ENCODE measurements around the gene YPEL2.
"Not testable (repeated sequence)": the region's sequence is repeated elsewhere in the genome, so short reads cannot be mapped to it uniquely, and the experiment has no call there.

The YPEL2 gene, protein sequence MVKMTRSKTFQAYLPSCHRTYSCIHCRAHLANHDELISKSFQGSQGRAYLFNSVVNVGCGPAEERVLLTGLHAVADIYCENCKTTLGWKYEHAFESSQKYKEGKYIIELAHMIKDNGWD

DNA sequence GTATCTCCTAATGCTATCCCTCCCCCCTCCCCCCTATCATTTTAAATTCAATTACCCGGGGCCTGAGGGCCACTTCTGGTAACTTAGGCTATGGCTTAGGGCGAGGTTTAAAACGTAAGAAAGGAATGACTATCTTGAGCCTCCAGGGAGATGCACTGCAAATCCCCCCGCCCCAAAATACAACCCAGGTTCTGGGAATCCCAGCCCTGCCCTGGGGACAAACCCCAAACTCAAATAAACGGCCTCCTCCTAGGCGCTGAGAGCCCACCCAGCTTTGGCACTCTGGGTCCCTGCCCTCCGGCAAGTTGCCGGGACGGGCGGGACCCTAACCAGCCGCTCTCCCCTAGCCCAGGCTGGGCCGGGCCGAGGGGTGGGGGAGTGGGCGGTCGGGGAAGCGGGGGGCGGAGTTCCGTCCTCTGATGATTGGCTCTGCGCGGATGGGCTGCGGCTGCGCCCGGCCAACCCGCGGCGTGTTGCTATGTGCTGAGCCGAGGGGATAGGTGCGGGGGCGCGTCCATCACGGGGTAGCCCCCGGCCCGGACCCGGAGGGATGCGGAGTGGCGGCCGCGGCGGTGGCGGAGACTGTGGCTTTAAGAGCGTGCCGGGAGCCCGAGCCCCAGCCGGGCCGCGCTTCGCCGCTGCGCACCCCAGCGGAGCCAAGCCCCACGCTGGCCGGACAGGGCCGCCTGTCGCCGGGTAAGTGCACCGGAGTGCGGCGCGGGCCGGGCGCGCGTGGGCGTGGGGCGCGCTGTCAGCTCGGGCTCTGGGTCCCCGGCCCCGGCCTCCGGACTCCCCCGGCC lies at the start of gene YPEL2:
Gene YPEL2, plus strand, starts transcription at position 527 of the 800 bp plus-strand sequence. CDS start 21,755 bp downstream, outside the sequence.
- H3K4me3 ChIP-seq (ENCODE audit: low read length) = peak within 1 kb of the TSS; percentile 72
- H3K9me3 ChIP-seq (ENCODE audit: insufficient read depth, low read depth, low read length) = no peaks in the 10 kb centered on the region
- peaks cover 29% of the 10 kb centered on the region for H3K27me3 ChIP-seq (ENCODE audit: insufficient read depth, low read length)
- peak within 1 kb of the TSS; percentile 46; the same call in 1 of the 2 replicates for H3K9ac ChIP-seq (ENCODE audit: low read depth, low read length)
- peaks cover 22% of the 10 kb centered on the region for H3K4me1 ChIP-seq (ENCODE audit: insufficient read depth, low read length)
- H3K27ac ChIP-seq (ENCODE audit: low read length) = no peak within 1 kb of the TSS
- H3K36me3 ChIP-seq (ENCODE audit: insufficient read depth, low read depth, low read length) = no peaks in the 10 kb centered on the region

DNA sequence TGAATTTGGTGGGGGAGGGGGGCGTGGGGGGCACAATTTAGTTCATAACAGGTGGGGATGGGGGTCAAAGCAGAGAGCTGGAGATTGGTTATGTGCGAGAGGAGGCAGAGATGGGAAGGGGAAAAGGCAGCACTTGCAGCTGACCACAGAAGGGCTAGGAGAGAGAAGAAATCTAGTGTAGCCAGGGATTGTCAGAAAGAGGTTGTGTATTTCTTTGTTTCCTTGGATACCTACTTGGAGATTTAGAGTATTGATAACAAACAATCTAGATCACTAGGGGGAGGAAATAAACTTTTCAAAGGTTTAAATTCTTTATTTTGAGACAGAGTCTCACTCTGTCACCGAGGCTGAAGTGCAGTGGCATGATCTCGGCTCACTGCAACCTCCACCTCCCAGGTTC lies 47.1 kb upstream of the YPEL2 start:
- H3K4me1 ChIP-seq (ENCODE audit: insufficient read depth, low read length) = no peaks in the 10 kb centered on the region

DNA sequence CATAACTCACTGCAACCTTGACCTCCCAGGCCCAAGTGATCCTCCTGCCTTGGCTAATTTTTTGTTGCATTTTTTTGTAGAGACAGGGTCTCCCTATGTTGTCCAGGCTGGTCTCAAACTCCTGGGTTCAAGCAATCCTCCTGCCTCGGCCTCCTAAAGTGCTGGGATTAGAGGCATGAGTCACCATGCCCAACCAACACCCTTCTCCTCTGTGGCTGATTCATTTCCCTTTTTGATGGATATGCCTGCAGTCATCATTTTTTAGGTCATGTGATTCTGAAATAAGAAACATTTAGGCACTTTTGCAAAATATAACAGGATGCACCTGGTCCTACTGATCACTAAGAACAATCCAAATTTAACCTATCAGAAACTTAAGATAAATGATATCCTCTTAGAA lies 44.0 kb upstream of the YPEL2 start:
- no peaks in the 10 kb centered on the region for H3K9me3 ChIP-seq (ENCODE audit: insufficient read depth, low read depth, low read length)
- H3K4me3 ChIP-seq (ENCODE audit: low read length) = no peak overlapping the region
- H3K36me3 ChIP-seq (ENCODE audit: insufficient read depth, low read depth, low read length) = no peaks in the 10 kb centered on the region
- no peak overlapping the region for H3K27ac ChIP-seq (ENCODE audit: low read length)
- no peak overlapping the region for H3K9ac ChIP-seq (ENCODE audit: low read depth, low read length)
- H3K27me3 ChIP-seq (ENCODE audit: insufficient read depth, low read length) = peaks cover 8% of the 10 kb centered on the region; the same call in 1 of the 2 replicates
- H3K4me1 ChIP-seq (ENCODE audit: insufficient read depth, low read length) = peaks cover 13% of the 10 kb centered on the region

More for the DNA sequence above, 47.1 kb upstream of the YPEL2 start:
- no peak overlapping the region for H3K4me3 ChIP-seq (ENCODE audit: low read length)
- H3K9ac ChIP-seq (ENCODE audit: low read depth, low read length) = no peak overlapping the region
- no peaks in the 10 kb centered on the region for H3K27me3 ChIP-seq (ENCODE audit: insufficient read depth, low read length)
- no peaks in the 10 kb centered on the region for H3K9me3 ChIP-seq (ENCODE audit: insufficient read depth, low read depth, low read length)
- H3K27ac ChIP-seq (ENCODE audit: low read length) = no peak overlapping the region
- H3K36me3 ChIP-seq (ENCODE audit: insufficient read depth, low read depth, low read length) = no peaks in the 10 kb centered on the region

DNA sequence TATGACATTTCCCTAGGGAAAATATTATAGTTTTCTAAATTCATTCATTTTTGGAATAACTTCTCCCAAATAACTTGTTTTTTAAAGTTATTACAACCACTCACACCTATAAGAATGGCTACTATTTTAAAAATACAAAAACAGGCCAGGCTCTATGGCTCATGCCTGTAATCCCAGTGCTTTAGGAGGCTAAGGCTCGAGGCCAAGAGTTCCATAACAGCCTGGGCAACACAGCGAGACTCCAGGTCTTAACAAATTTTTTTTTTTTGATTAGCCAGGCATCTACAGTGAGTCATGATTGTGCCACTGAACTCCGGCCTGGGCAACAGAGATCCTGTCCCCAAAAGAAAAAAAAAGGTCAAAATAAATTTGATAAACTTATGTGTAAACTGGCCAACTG lies 43.6 kb upstream of the YPEL2 start:
- Histone ChIP-seq H3K4me1 (ENCODE audit: insufficient read depth, low read length) (peaks cover 13% of the 10 kb centered on the region), H3K4me3 (ENCODE audit: low read length) (no peak overlapping the region)

DNA sequence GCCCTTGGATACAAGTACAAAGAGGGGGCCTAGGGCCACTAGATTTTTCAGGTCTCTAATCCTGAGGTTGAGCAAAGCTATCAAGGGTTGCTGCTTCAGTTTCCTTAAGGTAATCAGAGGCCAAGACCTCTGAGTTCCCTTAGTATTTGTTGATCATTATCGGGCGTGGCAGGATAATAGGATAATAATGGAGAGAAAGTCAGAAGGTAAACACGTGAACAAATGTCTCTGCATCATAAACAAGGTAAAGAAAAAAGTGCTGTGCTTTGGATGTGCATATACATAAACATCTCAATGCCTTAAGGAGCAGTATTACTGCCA lies 41.5 kb upstream of the YPEL2 start:
- H3K9ac ChIP-seq (ENCODE audit: low read depth, low read length) = 0 out of 2 replicates have a peak overlapping the region, but pooled peaks have one; percentile 41
- peak overlapping the region; percentile 47 for H3K4me3 ChIP-seq (ENCODE audit: low read length)
- peaks cover 13% of the 10 kb centered on the region for H3K4me1 ChIP-seq (ENCODE audit: insufficient read depth, low read length)
- H3K36me3 ChIP-seq (ENCODE audit: insufficient read depth, low read depth, low read length) = no peaks in the 10 kb centered on the region
- H3K27me3 ChIP-seq (ENCODE audit: insufficient read depth, low read length) = peaks cover 8% of the 10 kb centered on the region; the same call in 1 of the 2 replicates
- no peaks in the 10 kb centered on the region for H3K9me3 ChIP-seq (ENCODE audit: insufficient read depth, low read depth, low read length)
- H3K27ac ChIP-seq (ENCODE audit: low read length) = no peak overlapping the region

More for the DNA sequence above, 43.6 kb upstream of the YPEL2 start:
- Histone ChIP-seq H3K9ac (ENCODE audit: low read depth, low read length) (no peak overlapping the region), H3K27ac (ENCODE audit: low read length) (no peak overlapping the region), H3K36me3 (ENCODE audit: insufficient read depth, low read depth, low read length) (no peaks in the 10 kb centered on the region), H3K27me3 (ENCODE audit: insufficient read depth, low read length) (peaks cover 8% of the 10 kb centered on the region; the same call in 1 of the 2 replicates), H3K9me3 (ENCODE audit: insufficient read depth, low read depth, low read length) (no peaks in the 10 kb centered on the region)

DNA sequence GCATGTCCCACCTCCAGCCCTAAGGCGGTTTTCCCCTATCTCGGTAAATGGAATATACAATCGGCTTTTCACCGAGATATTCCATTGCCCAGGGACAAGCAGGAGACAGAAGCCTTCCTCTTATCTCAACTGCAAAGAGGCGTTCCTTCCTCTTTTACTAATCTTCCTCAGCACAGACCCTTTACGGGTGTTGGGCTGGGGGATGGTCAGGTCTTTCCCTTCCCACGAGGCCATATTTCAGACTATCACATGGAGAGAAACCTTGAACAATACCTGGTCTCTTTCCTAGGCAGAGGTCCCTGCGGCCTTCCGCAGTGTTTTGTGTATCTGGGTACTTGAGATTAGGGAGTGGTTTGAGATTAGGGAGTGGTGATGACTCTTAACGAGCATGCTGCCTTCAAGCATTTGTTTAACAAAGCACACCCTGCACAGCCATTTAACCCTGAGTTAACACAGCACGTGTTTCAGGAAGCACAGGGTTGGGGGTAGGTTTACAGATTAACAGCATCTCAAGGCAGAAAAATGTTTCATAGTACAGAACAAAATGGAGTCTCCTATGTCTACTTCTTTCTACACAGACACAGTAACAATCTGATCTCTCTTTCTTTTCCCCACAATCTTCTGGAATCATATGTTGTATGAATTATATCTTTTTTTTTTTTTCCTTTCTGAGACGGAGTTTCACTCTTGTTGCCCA lies 41.0 kb upstream of the YPEL2 start:
- H3K27ac ChIP-seq (ENCODE audit: low read length); H3K27me3 ChIP-seq (ENCODE audit: insufficient read depth, low read length); H3K36me3 ChIP-seq (ENCODE audit: insufficient read depth, low read depth, low read length); H3K9me3 ChIP-seq (ENCODE audit: insufficient read depth, low read depth, low read length): not testable (repeated sequence)
- peak overlapping the region; percentile 41; the same call in 1 of the 2 replicates for H3K9ac ChIP-seq (ENCODE audit: low read depth, low read length)
- H3K4me1 ChIP-seq (ENCODE audit: insufficient read depth, low read length) = peaks cover 13% of the 10 kb centered on the region
- peak overlapping the region; percentile 47 for H3K4me3 ChIP-seq (ENCODE audit: low read length)

DNA sequence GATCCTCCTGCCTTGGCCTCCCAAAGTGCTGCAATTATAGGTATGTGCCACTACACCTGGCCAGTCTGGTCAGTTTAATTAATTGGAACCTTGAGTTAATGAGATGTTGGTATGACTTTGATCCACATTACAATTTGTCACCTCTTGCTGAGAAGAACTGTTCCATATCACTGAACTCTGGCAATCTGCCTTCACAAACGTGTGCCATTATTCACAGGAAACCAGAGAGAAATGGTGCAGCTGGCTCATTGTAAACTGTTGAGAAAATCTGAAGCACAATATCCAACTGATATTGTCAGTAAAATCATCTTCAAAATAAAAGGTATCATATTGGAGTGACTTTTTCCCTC lies 39.3 kb upstream of the YPEL2 start:
- Histone ChIP-seq H3K4me1 (ENCODE audit: insufficient read depth, low read length) (peaks cover 13% of the 10 kb centered on the region), H3K9ac (ENCODE audit: low read depth, low read length) (no peak overlapping the region), H3K27me3 (ENCODE audit: insufficient read depth, low read length) (peaks cover 8% of the 10 kb centered on the region; the same call in 1 of the 2 replicates), H3K36me3 (ENCODE audit: insufficient read depth, low read depth, low read length) (no peaks in the 10 kb centered on the region), H3K4me3 (ENCODE audit: low read length) (no peak overlapping the region), H3K9me3 (ENCODE audit: insufficient read depth, low read depth, low read length) (no peaks in the 10 kb centered on the region), H3K27ac (ENCODE audit: low read length) (no peak overlapping the region)

DNA sequence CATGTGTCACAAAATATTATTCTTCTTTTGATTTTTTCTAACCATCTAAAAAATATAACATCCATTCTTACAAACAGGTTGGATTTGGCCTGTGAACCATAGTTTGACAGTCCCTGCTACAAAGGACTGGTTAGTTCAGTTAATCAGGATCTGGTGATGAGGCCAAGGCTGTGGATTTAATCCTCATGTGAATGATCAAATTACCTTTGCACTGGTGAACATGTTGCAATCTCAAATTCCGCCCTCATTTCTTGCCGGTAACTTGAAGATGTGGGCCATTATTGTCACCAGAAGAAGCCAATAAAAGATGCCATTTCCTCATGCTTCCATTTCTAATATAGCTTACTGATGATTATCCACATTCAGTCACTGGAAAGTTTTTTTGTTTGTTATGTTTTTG lies 35.3 kb upstream of the YPEL2 start:
- no peaks in the 10 kb centered on the region for H3K9me3 ChIP-seq (ENCODE audit: insufficient read depth, low read depth, low read length)
- H3K27ac ChIP-seq (ENCODE audit: low read length) = no peak overlapping the region
- H3K4me3 ChIP-seq (ENCODE audit: low read length) = no peak overlapping the region

DNA sequence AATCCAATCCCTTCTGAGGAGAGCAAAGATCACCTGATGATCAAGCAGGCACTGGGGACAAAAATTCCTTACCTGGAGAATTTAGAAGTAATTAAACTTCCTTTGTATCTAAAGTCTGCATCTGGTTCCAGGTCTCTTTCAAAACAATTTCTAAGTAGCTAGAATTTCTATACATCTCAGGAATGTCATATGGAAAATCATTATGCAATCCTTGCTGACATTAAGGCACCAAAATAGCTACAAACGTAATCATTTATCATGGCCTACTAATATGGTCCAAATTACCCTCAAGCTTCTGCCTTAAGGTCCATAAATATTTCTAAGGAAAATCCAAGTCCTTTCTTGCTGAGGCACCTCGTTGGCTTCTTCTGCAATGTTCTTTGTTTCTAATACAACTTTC lies 32.9 kb upstream of the YPEL2 start:
- H3K9ac ChIP-seq (ENCODE audit: low read depth, low read length) = no peak overlapping the region
- H3K4me1 ChIP-seq (ENCODE audit: insufficient read depth, low read length) = no peaks in the 10 kb centered on the region
- H3K4me3 ChIP-seq (ENCODE audit: low read length) = no peak overlapping the region
- no peaks in the 10 kb centered on the region for H3K9me3 ChIP-seq (ENCODE audit: insufficient read depth, low read depth, low read length)
- no peak overlapping the region for H3K27ac ChIP-seq (ENCODE audit: low read length)
- no peaks in the 10 kb centered on the region for H3K36me3 ChIP-seq (ENCODE audit: insufficient read depth, low read depth, low read length)
- no peaks in the 10 kb centered on the region; the same call in 1 of the 2 replicates for H3K27me3 ChIP-seq (ENCODE audit: insufficient read depth, low read length)

More for the DNA sequence above, 35.3 kb upstream of the YPEL2 start:
- H3K4me1 ChIP-seq (ENCODE audit: insufficient read depth, low read length) = no peaks in the 10 kb centered on the region
- H3K27me3 ChIP-seq (ENCODE audit: insufficient read depth, low read length) = peaks cover 8% of the 10 kb centered on the region; the same call in 1 of the 2 replicates
- no peaks in the 10 kb centered on the region for H3K36me3 ChIP-seq (ENCODE audit: insufficient read depth, low read depth, low read length)
- no peak overlapping the region for H3K9ac ChIP-seq (ENCODE audit: low read depth, low read length)

DNA sequence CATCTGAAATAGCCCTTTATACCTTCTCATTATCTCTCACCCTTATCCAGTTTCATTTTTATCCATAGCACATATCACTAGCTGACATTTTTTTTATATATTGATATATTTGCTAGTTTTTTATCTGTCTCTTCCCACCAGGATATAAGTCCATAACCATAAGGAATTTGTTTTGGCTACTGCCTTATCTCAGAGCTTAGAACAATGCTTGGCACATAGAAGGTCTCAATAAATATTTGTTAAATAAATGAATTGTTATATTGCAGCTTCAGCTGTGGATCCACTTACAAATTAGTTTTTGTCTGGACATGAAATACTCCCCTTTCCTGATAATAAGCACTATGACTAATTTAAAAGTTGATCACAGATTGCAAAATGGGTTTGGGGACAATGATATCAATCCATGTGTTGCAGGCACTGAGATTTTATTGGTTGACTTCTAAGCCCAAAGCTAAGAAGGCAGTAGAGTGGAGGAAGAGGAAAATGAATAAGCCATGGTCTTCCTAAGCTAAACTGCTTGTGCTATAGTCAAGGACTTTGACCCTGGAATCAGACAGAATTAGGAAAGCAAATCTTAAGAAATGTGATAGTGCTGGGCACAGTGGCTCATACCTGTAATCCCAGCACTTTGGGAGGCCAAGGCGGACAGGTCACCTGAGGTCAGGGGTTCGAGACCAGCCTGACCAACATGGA lies 31.9 kb upstream of the YPEL2 start:
- Histone ChIP-seq H3K27me3 (ENCODE audit: insufficient read depth, low read length) (no peaks in the 10 kb centered on the region), H3K4me1 (ENCODE audit: insufficient read depth, low read length) (no peaks in the 10 kb centered on the region), H3K9ac (ENCODE audit: low read depth, low read length) (no peak overlapping the region), H3K9me3 (ENCODE audit: insufficient read depth, low read depth, low read length) (no peaks in the 10 kb centered on the region), H3K36me3 (ENCODE audit: insufficient read depth, low read depth, low read length) (no peaks in the 10 kb centered on the region), H3K4me3 (ENCODE audit: low read length) (no peak overlapping the region), H3K27ac (ENCODE audit: low read length) (no peak overlapping the region)

DNA sequence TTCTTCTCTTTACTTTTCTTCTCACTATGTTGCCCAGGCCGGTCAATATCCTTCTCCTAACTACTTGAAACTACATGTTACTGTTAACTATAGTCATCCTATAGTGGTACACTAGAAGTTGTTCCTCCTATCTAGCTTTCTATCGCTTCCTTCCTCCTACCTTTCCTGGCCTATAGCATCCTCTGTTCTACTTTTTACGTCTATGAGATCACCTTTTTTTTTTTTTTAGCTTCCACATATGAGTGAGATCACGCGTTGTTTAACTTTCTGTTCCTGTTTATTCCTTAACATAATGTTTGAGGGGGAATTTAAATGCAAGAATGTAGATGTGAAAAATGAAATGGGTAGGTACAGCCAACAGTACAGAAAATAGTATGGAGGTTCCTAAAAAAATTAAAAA lies 30.5 kb upstream of the YPEL2 start:
- Histone ChIP-seq H3K9ac (ENCODE audit: low read depth, low read length) (no peak overlapping the region), H3K27ac (ENCODE audit: low read length) (no peak overlapping the region), H3K4me1 (ENCODE audit: insufficient read depth, low read length) (no peaks in the 10 kb centered on the region), H3K36me3 (ENCODE audit: insufficient read depth, low read depth, low read length) (no peaks in the 10 kb centered on the region), H3K9me3 (ENCODE audit: insufficient read depth, low read depth, low read length) (no peaks in the 10 kb centered on the region), H3K27me3 (ENCODE audit: insufficient read depth, low read length) (no peaks in the 10 kb centered on the region), H3K4me3 (ENCODE audit: low read length) (no peak overlapping the region)

All from iPS-20b (cell line).